Measurements from ENCODE around the gene PKD2.

GRCh38 chr4:88018466-88018865 is 11.0 kb downstream of the PKD2 start:
- TF ChIP-seq CTCF (IDR thresholded peaks at IDR 0.05; ENCODE audit: poor library complexity) (no peak), EZH2 (IDR thresholded peaks at IDR 0.05; ENCODE audit: borderline replicate concordance) (no peak)

Data from hepatocyte (in vitro differentiated cells).